Keratinocyte (primary cell): ENCODE measurements around the gene GID4.

Source experiments
- CTCF ChIP-seq, 3 experiments: IDR thresholded peaks in 1 of 3; conservative IDR thresholded peaks in 1 of 3; optimal IDR thresholded peaks in 1 of 3; 2 replicates in 2 of 3; 3 replicates in 1 of 3; pipeline versions ENCODE3 to v1.5.1; 2011; ENCODE audit warnings: low read length in 3 of 3, mild to moderate bottlenecking in 3 of 3, moderate library complexity in 2 of 3, control low read depth in 1 of 3, inconsistent platforms in 1 of 3; ENCODE audit not compliant: insufficient read depth in 2 of 3; ENCODE audit errors: extremely low read depth in 1 of 3
- EZH2 ChIP-seq: IDR thresholded peaks from one replicate; pipeline ENCODE4 v1.6.1; 2012; ENCODE audit warnings: inconsistent platforms, mild to moderate bottlenecking, low read length, moderate library complexity

- TF ChIP-seq CTCF (optimal IDR thresholded peaks at IDR 0.05 in 1 of 3, IDR thresholded peaks at IDR 0.05 in 1 of 3, conservative IDR thresholded peaks at IDR 0.05 in 1 of 3; ENCODE audit: extremely low read depth in 1 of 3, insufficient read depth in 2 of 3, low read length in 3 of 3) (no peak), EZH2 (no peak)
Observed at GRCh38 chr17:18025945-18026776, 13.0 kb upstream of the GID4 start.
